GM19438 (cell line): ENCODE results near the gene SCG2.

Experiments
- ATAC-seq: cut with Tn5 transposase; IDR thresholded peaks from one replicate; pipeline ENCODE4 v1.9.1; 2021; ENCODE audit warnings: low read depth; ENCODE audit not compliant: unreplicated experiment

SCG2 gene

DNA sequence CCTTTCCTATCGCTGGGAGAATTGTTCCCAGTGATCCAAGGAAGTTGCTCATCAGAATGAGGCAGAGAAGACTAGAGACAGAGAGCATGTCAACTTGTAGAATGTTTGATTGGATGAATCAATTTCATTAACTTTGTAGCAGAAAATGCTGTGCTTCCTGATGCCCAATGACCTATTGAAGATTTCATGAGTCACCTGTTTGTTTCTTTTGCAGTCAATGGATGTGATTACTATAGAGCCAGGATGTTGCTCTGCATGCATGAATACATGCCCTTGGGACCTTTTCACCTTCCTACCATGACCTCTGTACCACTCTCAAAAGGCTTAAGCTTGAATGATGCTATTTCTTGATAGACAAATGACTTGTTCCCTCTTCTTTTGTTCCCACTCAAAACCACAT lies 23.3 kb downstream of the SCG2 start:
- ATAC-seq, result no peak

DNA sequence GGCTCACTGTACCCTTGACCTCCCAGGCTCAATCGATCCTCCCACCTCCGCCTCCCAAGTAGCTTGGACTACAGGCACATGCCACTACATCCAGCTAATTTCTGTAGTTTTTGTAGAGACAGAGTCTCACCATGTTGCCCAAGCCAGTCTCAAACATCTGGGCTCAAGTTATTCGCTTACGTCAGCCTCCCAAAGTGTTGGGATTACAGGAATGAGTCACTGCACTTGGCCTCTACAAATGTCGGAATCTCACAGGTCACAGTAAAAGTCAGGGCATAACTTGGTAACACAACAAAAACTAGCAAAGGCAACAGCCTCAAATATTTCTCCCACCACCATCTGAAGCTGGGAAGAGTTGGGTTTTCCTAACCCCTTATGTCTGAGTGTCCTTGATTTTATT lies 25.3 kb downstream of the SCG2 start:
- no peak for ATAC-seq

DNA sequence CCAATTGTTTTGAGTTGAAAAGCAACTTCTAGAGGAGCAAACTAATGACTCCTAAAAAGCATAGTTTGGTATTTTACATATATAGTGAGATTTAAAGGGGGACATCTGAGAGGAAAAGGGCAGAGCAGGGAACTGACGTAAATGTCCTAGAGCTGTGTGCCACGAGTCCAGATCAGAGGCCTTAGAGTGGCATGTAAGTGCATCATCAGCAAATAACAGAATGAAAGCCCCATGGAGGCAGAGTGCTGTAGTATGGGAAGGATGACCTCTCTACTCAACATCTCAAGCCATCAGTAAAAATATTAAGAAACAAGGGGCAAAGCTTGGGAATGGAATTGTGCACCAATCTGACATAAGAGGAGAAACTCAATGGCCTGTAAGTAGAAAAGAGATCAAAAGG lies 31.4 kb downstream of the SCG2 start:
- ATAC-seq, result no peak

DNA sequence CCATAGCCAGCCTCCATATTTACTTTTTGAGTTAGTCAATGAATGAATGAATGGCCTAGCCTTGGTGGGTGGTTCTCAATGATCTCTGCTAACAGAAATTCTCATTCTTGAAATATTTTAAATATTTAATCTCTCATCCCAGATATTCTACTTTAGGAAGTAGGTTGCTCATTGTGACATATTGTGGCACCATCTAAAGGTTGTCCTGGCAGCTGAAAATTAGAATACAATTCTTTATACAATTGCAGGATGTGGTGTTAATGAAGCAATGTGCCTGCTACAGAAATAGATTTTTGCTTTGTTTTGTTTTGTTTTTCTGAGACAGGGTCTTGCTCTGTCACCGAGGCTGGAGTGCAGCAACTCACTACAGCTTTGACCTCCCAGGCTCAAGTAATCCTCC lies 35.8 kb downstream of the SCG2 start:
- no peak for ATAC-seq

DNA sequence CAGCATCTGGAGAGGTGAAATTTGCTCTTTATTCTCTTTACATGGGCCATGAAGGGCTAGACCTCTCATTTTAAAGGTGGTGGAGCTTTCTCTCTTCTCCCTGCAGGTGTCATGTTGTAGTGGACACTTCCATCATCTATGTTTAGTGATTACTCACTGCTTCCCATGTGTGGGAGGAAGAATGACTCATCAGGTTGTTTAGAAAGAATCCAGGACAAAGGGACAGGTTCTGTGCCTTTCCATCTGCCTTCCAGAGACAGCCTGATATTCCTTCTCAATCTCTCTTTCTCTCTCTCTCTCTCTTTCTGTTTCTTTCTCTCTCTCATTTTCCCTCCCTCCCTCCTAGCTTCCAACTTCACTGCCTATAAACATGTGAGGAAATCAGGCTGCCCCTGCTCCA lies 38.7 kb downstream of the SCG2 start:
- no peak for ATAC-seq

DNA sequence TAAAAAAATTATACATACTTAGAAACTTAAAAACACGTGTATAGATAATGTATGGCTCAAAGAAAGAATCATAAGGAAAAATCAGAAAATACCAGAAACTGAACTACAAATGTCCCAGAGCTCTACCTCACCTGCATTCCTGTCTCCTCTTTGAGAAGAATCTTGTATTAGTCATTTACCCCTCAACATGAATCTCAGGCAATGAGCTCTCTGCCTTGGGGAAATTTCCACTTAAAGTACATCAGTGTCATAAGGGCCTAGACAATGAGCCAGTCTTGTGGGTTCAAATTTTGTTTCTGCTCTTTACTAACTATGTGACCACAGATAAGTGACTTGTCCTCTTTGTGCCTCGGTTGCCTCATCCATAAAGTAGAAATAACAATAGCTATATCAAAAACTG lies 40.1 kb downstream of the SCG2 start:
- ATAC-seq, result no peak

DNA sequence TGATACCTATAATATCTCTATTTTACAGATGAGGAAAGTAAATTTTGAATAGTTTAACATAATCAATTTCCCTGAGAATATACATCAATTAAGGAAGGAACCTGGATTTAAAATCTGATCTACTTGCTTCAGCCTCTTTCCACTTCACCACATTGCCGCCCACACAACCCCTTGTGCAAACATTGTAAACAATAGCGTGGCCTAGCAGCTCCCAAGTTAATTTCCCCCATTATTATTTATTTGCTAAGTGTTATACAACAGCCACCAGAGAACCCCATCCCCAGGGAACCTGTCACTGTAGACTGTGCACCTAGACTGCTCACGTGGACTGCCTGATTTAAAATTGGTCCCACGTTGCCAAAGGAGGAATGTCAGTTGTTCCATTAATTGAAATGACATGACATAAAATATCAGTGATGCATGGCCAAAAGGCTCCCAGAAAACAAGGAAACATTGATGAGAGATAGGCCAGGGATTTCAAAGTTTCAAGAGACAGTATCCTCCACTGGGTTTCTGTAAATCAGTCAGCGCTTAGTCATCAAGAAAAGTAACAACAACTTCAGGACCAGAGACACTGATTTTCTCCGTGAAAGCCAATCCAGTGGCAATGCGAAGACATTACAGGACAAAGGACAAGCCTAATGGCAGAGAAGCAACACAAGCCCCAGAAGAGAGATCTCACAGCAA lies 41.3 kb downstream of the SCG2 start:
- ATAC-seq, result no peak

DNA sequence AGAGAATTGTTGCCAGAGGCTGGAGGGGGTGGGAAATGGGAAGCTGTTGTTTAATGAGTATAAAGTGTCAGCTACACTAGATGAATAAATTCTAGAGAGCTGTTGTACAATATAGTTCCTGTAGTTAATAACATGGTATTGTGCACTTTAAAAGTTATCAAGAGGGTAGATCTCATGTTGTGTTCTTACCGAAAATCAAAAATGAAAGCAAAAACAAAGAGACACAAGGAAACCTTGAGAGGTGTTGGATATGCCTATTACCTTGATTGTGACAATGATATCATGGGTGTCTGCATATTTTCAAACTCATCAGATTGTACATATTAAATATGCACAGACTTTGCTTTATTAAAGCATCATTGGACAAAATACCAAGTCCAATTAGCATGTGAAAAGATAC lies 43.2 kb downstream of the SCG2 start:
- no peak for ATAC-seq

DNA sequence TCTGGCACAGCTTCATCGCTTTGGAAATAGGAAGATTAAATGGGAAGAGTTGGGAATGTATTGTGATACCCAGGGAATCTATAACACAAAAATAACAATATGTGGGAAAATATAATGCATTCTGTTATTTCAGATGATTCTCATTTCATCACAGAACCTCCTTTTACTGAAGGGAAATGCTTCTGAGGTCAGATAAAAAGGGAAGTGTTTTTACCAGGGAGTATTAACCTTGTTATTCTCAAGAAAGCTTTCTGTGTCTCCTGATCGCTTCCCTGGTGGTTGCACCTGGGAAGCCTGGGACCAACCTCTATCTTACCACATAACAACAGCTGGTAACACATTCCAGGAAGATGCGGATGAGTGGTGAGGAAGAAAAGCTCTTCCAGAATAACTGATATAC lies 47.2 kb downstream of the SCG2 start:
- no peak for ATAC-seq

DNA sequence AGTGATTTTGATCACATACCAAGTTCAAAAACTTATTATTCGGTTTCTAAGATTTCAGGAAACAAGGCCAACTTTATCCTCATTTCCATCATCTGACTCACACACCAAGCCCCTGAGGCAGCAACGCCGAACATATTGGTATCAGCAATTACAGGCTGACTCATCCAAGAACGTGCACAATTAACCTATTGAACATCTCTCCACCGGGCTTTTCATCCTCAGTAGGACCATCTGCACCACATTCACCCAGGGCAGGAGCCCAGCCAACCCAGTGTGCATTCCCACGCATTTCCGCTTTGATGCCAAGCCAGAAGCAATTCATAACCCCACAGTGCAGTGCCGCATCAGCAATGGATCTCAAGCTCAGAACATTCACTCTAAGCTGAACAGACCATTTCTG lies 52.9 kb downstream of the SCG2 start:
- no peak for ATAC-seq

DNA sequence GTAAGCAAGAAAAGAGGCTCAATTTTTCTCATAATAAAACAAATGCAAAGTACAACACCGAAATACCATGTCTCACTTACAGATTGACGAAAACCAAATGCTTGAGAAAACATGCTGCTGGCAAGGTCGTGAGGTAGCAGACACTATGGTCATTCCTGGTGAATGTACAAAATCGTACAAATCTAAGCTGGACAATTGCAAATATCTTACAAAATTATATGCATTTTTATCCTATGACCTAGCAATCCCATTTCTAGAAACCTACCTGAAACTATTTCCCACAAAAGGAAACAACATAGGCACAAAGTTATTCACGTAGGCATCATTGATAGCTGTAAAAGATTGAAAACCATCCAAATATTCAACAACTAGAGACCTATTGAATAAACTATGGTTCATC lies 54.0 kb downstream of the SCG2 start:
- ATAC-seq, result no peak
